Right kidney (tissue), 1 donor: ENCODE data around the gene LIN52.
A peak's percentile ranks its signal among the peaks of the same experiment; 100 is the strongest.

Experiments
- DNase-seq: peaks from one replicate; pipeline ENCODE4 v3.0.0-alpha.2; 2016

Gene LIN52

DNA sequence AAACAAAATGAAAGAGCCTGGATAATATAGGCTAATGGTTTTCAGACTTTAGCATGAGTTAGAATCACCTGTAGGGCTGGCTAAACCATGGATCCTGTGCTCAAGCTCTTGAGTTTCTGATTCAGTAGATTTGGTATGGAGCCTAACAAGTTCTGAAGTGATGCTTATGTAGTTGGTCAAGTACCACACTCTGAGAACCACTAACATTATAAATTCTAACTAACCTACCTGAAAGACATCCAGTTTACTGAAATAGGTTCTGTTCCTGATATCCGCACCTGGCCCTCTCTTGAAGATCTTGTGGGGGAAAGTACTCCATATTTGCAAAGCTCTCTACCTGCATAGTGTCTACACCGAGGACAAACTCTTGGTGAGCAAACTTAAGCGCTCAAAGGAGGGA, 95.1 kb downstream of the LIN52 start:
- DNase-seq = no peak

DNA sequence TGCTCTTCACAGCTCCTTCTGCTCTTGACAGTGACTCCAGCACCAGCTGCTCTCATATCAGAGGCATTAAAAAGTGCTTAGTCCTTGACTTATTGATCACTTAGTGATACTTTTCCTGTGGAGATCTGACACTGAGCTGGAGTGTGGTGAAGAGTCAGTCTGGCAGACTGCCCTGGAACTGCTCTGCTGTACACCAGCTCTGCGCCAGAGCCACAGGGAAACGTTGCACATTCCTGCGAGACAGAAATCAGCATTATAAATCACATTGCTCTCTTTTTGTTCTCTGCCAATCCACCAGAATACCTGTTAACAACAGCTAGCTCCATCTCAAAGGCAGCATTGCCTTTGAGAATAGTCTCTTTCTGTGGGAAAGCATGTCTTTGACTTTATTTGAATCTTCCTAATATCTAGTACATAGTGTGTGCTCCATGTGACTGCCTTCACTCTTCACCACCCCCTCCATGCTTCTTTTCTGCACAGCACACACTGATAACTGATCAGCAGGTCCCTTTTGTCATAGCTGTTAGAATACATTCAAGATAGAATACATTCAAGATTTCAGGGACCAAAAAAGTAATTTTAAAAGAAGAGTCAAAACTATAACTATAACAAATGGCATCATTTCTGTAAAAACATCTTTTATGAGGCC, 106.3 kb downstream of the LIN52 start:
- DNase-seq = no peak

DNA sequence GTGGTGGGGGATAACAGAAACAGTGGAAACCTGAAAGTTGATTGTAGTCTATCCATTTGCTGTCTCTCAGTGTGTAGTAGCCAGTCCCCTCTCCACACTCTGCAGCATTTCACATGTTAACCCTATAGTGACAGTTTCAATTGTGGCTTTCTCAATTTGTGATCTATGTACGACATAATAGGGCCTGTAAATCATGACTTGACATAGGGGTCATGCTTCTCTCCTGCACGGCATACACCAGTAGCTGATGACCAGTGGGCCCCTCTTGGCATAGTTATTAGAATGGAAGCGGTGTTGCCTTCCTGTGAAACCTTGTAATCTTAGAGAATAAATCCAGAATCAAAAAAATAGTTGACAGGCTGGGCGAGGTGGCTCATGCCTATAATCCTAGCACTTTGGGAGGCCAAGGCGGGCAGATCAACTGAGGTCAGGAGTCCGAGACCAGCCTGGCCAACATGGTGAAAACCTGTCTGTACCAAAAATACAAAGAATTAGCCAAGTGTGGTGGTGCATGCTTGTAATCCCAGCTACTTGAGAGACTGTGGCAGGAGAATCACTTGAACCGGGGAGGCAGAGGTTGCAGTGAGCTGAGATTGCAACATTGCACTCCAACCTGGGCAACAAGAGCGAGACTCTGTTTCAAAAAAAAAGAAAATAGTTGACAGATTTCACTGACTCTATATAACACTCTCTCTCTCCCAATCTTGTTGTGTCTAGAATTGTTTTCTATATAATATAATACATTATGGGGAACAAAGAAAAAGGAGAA, 109.9 kb downstream of the LIN52 start:
- DNase-seq = no peak

DNA sequence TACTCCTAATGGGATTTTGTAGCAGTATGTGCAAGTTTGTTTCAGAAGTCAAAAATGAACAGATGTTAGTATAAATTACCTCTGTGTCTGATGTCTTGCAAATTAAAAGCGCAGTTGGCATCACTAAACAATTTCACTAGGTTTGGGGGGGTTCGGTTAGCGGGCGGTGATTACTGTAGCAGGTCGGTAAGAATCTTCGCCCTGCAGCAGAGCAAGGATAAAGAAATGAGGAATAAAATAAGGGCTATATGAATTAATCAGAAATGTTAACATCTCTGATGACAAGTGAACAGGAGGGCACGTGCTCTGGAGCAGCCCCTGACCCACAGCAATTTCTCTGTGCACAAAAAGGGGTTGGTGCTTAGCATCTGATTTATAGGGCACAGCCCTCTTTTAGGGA, 110.9 kb downstream of the LIN52 start:
- no peak for DNase-seq

DNA sequence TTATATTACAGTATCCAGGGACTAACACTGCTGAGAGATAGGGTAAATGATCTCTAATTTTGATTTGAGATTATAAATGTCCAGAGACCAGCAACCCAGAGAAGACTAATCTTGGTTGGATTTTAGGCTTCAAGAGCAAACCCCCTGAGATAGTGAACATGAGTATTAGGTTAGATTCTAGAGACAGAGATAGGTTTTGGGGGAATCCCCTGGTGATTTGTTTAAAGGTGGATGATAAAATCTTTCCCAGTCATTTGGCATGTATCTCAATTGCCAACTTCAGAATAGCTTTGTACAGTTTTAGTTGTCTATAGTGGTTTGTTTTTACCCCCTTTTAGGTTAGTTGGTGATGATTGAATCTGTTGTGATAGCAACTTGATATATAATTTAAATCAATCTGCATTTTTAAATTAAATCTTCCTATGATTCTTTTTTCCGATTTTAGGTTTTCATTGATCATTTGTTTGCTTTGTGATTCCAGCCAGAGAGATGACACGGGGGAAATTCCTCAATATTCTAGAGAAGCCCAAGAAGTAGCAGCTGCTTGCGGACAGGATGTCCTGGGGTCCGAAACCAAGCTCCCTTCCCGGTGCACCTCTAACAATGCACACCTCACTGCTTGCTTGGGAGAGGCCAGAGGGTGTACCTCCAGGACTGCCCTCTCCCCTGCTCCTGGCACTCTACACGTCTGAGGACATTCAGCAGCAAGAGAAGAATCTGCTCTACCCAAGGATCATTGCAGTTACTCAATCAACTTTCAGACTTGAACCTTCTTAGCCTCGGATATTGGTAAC, 113.9 kb downstream of the LIN52 start:
- DNase-seq = no peak

DNA sequence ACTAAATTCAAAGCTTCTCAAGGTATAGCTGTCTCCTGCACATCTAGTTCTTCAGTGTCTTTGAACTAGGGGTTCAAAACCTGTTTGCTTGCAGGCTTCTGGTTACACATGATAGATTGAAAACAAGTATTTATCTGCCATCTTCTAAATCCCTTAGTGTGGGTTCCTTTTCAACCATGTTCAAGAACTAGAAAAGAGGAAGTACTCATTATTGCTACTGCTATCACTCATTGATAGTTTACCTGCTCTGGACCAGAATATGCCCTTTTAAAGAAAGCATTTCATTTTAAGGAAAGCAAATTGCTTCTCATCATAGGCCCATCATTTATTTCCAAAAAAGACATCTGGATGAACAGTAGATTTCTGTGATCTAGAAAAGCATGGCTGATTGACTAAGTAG, 117.4 kb downstream of the LIN52 start:
- DNase-seq = no peak

DNA sequence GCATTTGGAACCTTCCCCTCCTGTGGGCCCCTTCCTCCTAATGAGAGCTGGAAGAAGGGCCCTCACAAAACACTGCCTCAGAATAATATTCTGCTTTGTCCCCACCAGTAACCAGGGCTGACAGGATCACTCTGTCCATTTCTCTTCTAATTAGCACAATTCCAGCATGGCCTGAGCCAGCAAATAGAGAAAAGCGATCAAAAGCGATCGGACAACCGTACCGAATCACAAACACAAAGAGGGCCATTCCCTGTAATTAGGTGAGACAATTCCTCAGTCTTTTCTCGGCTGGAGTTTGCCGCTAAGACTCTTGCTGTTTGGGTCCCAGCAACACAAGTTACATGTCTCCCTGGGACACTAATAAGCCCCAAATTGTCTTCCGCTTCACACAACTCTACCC, 118.9 kb downstream of the LIN52 start:
- no peak for DNase-seq

DNA sequence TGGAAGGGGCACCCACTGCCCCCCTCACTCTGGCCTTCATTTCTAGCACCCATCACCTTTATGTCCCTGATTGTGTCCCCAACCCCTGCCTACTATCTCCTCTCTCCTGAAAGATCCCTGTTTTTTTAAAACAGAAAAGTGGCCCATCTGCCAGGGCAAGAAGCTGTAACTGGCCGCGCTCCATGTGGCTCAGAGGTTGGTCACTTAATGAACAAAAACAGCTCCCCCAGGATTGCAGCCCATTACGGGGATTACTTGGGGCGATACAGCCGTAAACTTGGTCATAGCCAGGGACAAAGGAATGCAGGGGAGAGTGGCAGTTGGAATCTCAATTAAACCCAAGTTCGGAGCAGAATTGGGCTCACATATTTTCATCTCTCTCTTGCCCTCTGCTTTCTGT, 119.7 kb downstream of the LIN52 start:
- DNase-seq = no peak

DNA sequence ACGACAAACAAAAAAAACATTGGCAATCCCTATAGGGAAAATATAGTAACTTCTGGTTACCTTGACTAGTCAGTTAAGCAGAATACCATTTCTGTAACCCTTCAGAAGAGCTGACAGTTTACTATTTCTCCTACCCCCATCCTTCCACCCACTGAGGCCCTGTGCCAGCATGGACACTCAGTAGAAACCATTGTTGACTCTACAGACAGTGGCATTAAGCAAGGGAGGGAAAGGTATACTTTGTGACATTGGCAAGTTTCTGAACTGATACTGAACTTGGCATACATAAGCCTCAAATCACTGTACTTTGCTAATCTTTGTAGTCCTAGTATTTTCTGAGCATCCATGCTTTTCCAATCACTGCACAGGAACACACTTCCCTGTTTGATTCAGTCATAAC, 121.1 kb downstream of the LIN52 start:
- DNase-seq = no peak

DNA sequence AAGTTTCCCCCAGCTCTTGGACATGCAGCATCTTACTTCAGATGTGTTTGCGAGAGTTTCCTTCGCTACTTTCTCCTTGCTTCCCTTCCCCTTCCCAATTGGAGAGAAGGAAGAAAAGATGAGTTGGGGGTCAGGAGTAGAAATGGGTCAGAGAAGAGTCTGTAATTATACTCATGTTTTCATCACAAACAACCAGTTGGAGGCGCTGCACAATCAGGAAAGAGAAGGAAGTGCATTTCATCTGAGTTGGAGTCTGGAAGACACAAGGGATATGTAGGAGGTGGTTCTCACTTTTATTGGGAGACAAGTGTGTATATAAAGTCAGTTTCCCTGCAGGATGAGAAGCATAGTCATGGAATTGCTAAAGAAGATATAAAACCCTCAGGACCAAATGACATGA, 123.2 kb downstream of the LIN52 start:
- DNase-seq = no peak

DNA sequence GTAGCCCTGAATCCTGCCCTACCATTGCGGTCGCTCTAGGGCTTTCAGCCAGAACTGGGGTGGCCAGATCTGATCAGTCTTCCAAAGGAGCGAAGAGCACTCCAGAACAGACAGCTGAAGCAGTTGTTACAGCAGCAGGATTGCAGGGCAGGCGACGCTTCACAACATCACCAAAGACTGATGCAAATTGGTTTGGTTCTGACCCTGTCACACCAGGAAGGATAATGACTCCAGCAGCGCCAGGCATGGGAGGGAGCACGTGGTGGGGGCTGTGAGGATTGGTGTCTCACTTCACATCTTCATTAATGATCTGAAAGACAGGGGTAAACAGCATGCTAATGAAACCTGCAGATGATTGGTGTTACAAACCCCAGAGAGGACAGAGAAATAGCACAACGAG, 123.9 kb downstream of the LIN52 start:
- no peak for DNase-seq

DNA sequence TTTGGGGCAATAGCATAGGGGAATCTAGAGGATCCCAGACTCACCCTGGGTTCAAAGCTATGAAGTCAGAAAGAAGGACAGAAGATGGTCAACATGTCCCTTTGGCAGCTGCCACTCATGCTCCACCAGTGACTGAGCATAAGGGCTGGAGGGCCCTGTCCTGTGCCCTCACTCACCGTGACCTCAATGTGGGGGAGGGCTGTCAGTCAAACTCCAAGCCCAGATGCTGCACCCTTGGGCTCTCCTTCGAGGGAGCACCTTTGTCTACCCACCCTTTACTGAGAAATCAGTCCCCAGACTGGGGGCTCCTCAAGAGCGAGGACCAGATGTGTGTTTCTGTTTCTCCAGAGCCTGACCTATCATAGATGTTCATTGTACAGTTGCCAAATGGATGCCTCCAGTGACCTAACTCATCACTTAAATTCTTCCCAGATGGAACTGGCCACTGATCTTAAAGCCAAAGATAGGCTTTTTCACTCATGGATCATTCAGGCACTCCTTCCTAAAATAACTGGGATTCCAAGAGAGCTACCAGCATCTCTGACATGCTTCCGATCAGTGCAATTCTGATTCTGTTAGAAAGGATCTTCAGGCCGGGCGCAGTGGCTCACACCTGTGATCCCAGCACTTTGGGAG, 127.3 kb downstream of the LIN52 start:
- no peak for DNase-seq

DNA sequence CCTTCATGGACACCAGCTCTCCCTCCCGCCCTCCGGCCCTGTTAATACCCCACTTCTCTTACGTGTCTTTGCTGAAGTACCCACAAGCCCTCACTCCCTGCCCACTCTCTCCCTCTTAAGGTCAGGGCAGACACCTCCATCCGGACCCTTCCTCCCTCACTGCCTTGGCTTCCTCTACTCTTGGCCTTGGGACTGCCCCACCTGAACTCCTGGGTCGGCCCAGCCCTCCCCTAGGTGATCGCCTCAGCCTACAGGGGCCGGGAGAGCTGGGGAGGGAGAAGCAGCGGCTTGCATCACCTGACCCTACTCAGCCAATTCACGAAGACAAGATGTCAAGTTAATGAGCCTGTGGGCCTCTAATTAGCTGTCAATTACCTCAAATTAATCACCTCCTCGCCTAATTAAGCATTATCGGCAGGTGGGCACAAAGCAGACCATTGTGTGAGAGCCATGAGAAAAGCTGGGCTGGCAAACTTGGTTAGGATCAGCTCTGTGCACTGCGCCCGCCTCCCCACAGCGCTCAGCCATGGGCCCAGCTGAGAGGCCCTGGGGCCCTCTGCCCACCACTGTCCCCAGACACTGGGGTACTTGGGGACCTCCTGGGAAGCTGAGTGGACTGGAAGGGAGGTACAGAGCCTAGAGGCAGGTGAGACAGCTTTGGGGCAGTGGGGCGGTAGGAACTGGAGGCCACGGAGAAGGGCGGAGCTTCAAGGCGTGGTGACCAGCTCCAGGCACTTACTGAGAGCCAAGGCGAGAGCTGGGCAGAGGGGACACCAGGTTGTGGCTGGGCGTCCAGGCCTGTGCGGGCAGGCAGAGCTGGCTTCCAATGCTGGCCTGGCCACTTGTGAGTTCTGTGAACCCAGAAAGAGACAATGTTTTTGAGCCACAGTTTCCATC, 129.4 kb downstream of the LIN52 start:
- no peak for DNase-seq

DNA sequence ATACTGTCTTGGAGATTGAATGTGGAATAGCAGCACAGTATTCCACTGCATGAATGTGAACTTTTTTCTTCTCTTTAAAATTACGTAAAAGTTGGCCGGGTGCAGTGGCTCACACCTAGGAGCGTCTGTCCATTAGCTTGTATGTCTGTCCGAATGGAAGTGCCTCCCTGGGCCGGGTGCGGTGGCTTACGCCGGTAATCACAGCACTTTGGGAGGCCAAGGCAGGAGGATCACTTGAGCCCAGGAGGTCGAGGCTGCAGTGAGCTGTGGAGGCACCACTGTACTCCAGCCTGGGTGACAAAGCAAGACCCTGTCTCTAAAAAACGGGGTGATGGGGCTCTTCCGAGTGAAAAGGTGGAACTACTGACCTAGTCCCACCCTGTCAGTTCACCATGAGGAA, 131.9 kb downstream of the LIN52 start:
- DNase-seq = no peak

DNA sequence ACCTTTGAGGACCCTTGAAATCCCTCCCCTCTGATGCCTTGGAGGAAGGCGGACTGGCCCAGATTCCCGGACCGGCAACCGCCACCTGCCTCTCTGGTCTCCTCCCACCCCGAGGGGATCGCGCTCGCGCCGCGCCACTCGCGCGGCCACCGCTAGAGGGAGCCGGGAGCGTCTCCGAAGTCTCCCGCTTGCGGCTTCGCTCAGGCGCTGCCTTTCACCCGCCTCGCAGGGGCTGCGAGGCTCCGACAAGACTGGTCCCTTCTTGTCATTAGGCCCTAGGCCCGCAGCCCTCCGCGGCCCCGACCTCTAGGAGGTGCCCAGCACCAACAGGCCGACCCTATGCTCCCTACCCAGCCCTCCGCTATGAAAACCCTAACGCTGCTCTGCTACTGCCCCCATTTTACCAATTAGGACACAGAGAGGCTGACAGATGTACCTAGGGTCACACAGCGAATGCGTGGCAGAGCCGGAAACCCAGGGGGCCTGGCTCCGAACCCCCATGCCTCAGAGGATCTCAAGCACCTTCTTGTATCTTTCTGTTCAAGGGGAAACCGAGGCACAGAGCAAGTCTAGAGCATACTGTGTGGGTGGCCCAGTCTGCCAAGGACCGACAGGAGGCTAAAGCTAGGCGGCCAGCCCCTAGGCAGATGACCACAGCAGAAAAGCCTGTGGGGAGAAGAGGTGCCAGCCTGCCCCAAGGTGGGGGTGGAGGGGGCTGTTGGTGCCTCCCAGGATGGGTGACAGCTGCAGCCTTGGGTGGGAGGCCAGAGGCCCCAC, 133.1 kb downstream of the LIN52 start:
- DNase-seq = peak; percentile 75

DNA sequence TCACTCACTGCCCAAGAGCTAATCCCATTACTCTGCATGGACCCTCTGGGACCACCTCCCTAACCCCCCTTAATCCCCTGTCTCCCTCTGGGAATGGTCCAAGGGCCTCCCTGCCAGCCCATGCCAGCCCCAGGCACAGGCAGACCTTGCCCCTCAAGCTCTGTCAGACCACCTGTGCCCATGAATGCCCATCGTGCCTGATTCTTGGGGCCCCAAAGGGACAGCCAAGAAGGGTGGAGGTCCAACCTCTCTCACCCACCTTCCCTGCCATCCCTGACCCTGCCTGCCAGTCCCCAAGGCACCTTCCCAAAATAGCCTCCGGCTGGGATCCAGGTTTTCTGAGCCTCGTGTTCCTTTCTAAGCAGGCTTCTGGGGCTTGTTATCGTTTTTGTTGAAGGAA, 133.7 kb downstream of the LIN52 start:
- DNase-seq = no peak

DNA sequence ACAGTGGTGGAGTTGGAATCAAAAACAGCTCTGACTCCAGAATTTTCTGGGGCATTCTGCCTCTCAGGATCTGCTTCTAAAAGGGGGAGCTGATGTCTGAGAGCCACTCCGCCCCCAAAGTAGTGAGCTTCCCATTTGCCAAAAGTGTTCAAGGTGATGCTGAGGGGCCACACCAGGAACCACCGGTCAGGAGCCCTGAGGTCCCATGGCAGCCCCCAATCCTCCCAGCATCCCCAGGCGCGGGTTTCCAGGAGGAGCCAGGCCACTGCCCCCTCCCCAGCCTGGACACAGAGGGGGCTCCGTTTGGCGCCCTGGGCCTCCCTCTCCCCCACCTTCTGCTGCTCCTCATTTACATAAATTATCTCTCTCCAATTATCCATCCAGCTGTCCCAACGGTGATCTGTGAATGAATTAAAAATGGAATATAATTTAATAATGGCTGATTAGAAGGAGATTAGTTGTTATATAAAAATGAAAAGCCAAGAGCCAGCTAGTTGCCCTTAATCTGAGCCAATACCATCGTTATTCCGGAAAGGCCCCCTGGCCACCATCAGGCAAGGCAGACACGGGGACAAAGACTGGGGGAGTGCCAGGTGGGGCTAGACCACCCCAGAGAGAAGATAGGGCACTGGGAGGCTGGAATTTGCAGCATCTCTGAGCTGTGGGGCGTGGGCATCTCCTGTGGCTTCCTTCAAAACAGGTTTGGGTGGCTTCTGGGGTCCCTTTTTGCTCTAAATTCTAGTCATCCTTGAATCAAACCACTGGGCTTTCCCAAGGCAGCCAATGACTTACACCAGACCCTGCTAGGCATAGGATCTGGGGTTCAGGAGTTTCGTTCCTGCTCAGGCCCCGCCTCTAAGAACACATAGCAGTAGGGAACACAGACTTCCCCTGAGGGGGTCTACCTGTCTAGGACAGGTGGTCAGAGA, 134.8 kb downstream of the LIN52 start:
- DNase-seq = no peak

DNA sequence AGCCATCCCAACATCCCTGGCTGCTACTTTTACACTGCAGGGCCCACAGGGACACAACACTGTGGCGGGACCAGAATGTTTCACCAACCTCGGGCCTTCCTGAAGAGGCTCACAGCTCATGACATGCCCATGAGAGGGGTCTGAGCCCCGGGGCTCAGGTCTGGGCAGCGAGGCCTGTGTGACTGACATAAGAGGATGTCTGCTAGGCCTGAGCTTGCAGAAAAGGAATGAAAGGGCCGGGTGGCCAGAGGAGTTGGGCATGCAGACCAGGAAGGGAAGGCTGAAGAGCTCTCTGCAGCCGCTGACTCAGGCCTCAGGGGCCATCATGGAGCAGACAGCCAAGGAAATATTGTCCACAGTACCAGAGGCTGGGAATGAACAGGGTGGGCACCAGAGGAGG, 136.2 kb downstream of the LIN52 start:
- no peak for DNase-seq

DNA sequence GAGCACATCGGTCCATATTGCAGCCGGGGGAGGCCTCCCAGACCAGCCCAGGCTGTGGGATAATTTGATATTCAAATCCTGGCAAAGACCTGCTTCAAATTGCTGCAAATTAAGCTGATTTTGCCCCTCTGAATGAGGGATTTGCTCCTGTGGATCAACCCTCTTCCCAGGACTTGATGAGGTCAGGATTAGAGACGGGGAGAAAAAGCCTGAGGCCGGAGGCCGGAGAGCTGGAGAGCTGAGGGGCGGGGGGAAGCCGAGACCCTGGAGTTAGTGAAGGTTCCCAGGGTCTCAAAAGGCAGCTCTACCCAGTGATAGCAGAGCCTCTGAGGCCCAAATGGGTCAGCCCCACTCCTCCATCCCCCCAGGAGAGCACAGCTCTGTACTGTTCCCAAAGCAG, 137.0 kb downstream of the LIN52 start:
- DNase-seq = no peak

DNA sequence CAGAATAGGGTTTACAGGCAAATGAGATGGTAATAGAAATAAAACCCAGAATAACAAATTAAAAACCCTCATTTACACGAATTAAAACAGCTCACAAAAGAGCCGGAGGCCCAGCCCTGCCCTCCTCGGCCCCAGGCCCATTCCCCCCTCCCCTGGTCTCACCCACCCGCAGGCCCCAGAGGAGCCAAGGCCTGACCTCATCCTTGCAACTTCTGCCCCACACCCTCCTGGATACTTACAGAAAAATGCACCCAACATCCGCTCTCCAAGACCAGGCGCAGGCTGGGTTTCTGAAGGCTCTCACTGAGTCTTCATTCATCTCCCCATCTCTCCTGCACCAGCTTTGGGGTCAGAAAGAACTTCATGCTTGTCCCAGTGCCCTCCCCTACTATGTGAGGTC, 138.3 kb downstream of the LIN52 start:
- no peak for DNase-seq
